ENCODE measurements around the gene ELFN1.

The ELFN1 gene

DNA sequence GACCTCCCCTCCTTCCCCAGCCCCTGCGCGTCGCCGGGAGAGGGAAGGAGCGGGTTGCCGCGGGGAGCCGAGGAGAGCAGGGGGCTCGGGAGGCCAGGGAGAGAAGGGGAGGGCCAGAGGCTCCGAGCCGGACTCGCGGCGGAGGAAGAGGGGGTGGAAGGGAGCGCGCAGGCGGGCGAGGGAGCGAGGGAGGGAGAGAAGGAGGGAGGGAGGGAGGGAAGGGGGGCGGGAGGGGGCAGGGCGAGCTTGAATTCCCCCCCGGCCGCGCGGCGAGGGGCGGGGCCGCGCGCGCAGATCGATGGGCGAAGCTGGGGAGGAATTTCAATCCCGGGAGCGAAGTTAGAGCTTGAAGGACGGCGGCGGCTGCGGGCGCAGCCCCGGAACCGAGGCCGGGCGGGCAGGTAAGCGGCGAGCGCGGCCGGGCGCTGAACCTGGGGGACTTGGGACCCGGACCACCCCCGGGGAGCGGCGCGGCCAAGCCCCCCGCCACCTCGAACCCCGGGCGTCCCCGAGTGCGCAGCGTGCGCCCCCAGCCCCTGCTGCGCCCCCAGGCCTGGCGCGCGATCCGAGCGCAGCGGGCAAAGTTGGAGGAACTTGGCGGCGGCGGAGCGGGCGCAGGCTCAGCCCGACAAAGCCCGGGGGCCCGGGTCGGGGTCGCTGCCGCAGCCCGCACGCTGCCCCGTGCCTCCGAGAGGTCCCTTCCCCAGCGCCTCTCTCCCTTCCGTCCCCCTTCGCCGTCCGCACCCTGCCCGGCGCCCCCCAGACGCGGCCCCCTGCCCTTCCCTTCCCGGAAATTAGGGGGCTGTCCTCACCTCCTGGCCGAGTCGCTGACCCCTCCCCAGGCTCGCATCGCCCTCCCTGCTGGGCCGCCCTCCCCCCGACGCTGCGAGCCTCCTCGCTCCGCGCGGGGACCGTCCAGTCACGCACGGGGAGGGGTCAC lies at the start of gene ELFN1:
Gene ELFN1 (plus strand): TSS at position 324 of the 940 bp plus-strand sequence. CDS start 74,320 bp downstream, outside the sequence.
- no peak for DNase-seq (ENCODE audit: low spot score)

DNA sequence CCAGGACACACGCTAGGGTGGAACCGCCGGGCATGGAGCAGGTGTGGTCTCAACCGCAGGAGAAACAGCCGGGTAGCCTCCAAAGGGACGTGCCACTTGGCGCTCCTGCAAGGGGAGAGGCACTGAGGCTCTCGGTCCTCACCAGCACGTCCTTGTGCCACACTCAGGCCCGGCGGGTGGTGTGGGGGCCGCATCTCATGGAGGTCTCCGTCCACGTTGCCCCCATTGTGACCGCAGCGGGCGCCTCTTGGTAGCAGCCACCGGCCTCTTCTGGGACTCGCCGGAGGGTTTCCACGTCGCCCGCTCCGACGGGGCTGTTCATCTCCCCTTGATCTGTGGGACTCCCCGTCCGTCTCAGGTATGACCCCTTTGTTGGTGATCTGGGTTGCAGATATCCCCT lies 49.2 kb upstream of the ELFN1 start:
- no peak for DNase-seq (ENCODE audit: low spot score)

DNA sequence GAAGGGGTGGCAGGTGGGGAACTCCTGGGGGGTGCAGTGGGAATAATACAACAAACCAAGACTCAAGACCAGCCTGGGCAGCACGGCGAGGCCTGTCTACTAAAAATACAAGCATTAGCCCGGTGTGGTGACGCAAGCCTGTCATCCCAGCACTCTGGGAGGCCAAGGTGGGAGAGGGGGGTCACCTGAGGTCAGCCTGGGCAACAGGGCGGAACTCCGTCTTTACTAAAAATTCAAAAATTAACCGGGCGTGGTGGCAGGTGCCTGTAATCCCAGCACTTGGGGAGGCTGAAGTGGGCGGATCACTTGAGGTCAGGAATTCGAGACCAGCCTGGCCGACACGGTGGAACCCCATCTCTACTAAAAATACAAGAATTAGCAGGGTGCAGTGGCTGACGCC lies 48.4 kb upstream of the ELFN1 start:
- DNase-seq (ENCODE audit: low spot score): no peak

DNA sequence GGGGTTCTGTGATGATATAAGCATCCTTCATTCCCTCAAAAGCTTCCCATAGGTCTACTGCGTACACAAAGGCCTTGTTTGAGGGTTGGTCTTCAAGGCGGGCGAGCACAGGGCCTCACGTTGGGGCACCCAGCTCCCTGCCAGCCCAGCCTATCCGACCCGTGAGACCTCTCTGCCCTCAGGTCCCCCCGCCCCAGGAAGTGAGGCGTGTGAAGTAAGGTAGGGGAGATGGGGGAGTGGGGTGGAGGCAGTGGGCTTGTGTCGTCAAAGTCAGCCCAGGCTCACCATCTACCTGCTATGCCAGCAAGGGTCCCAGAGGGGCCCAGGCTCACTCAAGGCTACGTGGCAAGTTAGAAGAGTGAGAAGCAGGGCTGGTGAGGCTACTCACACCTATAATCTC lies 47.6 kb upstream of the ELFN1 start:
- no peak for DNase-seq (ENCODE audit: low spot score)

DNA sequence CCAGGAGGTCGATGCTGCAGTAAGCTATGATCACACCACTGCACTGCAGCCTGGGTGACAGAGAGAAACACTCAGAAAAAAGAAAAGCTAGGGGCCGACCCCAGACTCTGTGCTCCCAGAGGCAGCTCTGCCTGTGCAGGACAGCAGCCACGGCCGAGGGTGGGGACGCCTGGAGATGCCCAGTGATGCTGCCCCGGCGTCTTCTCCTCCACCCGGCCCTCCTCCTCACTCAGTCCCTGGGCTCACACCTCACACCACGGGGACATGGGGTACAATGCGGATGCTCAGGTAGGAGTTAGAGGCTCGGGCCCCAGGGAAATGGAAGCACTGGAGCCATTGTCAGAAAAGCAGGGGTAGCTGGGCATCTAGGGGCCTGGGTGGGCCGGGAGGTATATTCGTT lies 46.3 kb upstream of the ELFN1 start:
- no peak for DNase-seq (ENCODE audit: low spot score)

DNA sequence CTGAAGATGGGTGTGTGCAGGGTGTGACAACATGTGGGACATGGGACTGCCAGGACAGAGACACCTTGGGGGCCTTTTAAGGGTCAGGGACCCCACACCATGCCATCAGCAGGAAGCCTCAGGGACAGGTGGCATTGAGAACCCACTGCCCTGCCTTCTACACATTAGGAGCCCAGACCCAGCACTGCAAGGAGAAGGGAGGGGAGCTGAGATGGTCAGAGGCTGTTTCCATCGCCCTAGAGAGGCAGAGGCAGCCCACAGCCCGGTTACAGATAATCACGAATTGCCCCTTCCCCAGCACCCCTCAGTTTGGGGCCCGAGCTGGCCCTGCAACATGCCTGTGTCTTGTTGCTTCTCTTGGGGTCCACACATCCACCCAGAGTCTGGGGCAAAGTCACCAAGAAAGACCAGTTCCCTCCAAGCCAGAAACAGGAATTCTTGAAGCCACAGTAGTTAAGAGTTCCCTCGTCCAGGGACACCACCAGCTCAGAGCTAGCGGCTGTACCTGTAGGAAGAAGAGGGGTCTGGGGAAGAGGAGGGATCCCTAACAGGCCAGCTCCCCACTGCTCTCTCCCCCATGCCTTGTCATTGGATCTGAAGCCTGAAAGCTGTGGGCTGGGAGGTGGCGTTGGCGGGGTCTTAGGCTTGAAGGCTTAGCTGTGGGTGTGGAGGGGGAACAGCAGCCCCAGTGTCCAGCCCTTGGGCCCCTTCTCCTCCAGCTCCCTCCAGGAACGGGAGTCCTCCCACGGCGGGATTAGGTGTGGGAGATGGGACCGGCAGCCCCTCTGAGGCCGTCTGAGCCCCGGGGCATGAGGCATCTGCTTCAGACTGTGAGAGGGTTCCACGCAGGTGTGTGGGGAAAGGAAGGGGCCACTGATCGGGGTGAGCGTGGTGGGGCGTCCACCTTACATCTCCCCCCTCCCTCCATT lies 44.8 kb upstream of the ELFN1 start:
- DNase-seq (ENCODE audit: low spot score): no peak

DNA sequence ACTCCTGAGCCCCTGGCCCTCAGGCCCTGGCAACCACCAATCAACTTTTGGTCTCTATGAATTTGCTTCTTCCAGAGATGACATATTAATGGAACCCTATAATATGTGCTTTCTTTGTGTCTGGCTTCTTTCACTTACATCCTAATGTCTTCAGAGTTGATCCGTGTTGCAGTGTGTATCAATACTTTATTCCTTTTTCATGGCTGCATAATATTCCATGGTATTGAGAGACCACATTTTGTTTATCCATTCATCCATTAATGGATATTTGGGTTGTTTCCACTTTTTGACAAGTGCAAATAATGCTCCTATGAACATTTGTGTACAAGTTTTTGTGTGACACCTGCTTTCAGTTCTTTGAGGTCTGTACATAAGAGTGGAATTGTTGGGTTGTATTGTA lies 43.3 kb upstream of the ELFN1 start:
- no peak for DNase-seq (ENCODE audit: low spot score)

DNA sequence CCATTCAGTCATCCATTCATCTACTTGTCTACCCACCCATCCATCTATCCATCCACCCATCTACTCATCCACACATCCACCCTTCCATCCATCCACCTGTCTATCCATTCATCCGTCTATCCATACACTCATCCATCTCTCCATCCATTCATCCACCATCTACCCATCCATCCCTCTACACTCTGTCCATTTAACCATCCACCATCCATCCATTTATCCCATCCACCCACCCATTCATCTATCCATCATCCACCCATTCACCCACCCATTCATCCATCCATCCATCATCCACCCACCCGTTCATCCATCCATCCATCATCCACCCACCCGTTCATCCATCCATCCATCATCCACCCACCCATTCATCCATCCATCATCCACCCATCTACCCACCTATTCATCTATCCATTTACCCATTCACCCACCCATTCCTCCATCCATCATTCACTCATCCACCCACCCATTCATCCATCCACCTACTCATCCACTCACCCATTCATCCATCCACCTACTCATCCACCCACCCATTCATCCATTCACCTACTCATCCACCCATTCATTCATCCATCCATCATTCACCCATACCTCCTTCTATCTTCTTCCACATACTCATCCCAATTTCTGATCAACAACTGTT lies 39.3 kb upstream of the ELFN1 start:
- no peak for DNase-seq (ENCODE audit: low spot score)

DNA sequence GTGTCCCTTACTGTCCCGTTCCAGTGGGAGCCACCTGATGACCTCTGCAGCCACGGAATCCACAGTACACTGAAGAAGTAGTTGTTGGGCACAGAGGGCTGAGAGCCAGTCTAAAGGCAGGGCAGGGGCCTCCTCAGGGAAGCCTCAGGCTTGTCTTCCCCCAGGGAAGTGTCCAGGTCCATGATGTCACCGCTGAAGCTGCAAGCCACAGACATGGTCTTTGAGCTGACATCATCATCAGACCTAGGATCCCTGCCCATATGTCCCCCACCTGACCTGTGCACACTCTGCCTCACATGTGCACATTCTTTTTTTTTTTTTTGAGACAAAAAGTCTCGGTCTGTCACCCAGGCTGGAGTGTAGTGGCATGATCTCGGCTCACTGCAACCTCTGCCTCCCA lies 38.4 kb upstream of the ELFN1 start:
- no peak for DNase-seq (ENCODE audit: low spot score)

DNA sequence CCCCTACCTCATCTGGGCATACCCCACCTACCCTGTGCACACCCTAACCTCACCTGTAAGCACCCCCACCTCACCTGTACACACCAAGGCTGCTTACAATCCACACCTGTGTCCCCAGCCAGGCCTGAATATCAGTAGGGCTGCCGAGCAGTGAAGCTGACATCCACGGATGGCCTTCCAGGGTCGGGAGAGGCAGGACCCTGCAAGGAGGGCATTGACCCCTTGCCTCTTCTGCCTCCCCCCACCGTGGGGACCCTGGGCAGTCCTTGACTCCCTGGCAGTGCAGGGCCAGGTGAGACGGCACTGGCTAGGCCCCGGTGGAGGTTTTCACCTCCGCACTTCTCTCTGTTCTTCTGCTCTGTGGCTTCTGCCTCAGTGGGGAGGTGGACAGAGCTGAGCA lies 37.6 kb upstream of the ELFN1 start:
- no peak for DNase-seq (ENCODE audit: low spot score)

DNA sequence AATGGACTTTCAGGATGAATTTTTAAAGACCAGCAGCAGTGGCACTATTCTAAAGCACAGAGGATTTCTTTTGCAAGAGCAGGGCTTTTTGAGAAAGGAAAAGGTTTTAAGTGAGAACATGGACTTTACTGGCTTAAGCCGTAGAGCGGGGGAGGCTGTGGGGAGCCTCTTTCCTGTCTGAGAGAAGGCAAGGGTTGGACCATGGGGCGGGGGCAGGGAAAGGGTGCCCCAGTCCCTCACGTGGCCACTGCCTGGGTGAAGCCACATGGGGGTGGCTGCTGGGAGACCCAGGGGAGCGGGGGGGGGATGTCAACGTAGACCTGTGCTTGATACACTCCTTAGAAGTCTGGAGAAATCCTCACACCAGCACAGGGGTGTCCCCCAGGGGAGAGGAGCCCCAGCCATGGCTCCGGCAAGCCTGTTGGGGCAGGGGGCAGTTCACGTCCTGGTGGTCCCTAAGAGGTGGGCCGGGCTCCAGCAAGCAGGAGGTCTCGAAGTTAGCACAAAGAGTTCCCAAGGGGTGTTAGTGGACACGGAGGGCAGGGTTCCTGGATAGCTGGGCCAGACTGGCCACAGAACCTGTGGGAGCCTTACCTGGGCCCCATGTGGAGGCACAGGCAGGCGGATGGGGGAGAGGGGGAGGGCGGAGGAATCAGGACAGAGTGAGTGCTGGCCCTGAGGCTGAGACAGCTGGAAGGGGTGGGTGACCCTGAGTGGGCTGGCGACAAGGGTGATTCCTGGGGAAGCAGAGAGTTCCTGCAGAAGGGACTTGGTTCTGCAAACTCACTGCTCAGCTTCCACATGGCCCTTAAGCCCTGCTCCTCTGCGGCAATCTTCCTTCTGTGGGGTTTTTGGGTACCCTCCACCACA lies 36.9 kb upstream of the ELFN1 start:
- DNase-seq (ENCODE audit: low spot score): no peak

DNA sequence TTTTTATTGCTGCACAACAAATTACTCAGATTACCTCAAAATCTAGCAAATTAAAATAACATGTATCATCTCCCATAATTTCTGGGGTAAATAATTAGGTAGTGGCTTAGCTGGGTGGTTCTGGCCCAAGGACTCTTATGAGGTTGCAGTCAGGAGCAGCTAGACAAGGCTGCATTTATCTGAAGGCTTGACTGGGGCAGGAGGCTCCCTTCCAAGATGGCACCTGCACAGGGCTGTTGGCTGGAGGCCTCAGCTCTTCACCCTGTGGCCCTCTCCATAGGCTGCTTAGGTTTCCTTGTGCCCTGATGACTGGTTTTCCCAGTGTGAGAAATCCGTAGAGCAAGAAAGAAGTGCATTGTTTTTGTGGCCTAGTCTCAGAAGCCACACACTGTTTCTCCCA lies 34.7 kb upstream of the ELFN1 start:
- no peak for DNase-seq (ENCODE audit: low spot score)

DNA sequence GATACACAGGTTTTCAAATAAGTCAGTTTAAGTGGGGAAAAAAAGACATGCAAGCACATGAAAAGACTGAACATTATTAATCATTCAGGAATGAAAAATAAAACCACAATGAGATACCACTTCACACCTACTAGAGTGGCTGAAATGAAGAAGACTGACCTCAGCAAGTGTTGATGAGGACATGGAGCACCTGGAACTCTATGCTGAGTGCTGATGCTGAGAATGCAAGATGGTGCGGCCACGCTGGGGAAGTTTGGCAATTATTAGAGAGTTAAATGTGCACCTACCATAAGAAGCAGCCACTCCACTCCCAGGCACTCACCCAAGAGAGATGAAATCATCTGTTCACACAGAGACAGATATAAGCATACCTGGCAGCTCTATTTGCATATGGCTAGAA lies 32.9 kb upstream of the ELFN1 start:
- no peak for DNase-seq (ENCODE audit: low spot score)

DNA sequence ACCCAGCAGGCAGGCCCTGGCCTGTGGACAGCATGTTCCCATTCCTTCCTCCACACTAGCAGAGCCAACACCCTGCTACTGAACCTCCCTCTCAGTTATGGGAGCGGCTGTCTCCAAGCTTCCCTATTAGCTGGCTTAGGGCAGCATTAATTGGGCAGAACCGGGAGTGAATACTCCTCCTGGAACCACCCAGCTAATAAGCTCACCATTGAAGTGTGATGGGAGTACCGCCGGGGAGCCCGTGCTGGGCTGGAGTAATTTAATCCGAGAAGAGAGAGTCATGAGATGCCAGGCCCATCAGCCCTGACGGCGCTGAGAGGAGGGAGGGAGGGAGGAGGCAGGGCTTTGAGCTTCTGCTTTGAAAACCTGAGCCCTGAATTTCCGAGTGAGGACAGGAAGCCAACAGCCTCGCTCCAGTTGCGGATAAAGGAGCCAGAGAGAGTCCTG lies 31.8 kb upstream of the ELFN1 start:
- no peak for DNase-seq (ENCODE audit: low spot score)

DNA sequence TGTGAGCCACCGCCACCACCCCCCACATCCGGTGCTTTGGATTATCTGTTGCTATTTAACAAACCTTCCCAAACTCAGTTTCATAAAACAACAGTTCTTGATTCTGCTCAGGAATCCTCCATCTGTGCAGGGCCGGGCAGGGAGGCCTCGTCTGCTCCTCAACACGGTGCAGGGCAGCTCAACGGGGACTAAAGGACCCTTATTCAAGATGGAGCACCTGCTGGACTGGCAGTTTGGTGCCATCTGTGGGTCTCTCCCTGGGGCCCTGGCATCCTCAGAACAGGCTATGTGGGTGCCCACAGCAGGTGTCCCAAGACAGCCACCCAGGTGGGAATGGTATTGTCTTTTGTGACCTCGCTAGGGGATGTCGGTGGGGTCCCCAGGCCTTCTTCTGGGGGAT lies 31.0 kb upstream of the ELFN1 start:
- DNase-seq (ENCODE audit: low spot score): no peak

DNA sequence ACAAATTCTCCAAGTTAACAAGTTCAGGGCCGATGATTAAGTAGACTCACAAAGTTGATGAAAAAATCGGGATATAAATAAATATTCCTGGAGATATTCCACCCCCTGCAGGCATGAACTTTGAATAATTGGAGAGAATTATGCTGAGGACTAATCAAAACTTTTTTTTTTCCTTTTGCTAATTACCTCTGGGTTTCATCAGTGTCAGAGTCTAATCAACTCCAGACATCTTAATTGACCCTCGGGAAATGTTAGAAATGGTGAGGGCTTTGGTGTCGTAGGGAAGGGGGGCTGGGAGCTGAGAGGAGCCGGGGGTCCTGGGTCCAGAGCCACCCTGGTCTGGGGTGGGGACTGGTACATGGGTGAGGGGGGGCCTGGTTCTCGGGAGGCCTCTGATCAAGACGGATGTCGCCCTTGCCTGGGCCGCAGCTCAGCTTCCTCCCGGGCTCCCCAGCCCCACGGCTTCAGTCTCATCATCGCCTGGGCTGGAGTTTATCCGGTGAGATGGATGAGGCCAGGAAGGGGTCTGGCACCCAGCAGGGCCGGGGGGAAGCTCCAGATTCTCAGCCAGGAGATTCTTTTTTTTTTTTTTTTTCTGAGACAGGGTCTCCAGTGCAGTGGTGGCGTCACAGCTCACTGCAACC lies 30.4 kb upstream of the ELFN1 start:
- no peak for DNase-seq (ENCODE audit: low spot score)

DNA sequence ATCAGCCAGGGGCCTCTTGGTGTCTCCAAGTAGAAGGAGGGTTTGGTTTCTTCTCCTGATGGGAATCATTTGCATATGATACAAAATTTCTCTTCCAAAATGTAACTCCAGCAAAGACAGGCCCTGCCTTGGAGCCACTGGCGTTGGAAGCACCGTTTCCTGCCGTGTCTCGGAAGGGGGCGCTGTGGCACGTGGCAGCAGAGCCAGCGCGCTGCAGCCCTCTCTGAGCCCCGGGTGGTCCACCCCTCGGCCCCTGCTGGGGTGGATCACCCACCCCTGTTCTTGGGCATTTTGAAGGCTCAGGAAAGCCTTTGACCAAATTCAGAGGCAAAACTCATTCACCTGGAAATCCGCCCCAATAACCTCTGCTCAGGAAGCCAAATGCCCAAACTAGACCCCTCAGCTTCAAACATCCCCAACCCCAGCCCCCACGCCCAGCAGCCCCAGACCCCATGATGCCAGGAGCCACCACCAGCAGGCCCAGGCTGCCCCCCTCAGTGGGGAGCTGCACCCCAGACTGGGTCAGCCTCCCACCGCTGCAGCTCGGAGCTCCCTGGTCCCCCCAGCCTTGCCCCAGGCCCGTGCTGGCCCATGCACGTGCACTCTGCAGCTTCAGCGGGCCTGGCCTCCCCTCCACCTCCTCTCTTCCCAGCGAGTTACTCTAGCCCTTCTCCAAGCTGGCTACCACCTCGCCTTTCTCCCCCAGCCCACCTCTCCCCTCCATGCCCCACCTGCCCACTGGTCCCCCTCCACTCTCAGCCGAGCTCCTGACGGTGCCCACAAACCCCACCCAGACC lies 29.5 kb upstream of the ELFN1 start:
- DNase-seq (ENCODE audit: low spot score): no peak

DNA sequence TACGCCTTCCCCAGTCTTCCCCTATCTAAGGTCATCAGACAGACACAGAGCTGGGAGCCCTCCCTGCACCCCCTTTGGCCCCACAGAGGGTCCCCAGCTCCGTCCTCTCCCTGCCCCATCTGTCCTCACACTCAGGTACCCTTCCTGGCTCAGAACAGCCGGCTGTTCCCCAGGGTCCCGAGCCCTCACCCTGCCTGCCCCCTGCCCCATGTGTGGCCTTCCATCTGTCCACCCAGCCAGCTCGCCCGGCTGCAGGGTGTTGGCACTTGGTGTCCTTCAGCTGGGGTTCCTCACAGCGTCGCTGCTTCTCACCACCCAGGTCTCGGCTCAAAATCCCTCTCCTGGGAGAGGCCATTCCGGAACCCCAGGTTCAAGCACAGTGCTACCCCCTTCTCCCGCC lies 28.9 kb upstream of the ELFN1 start:
- DNase-seq (ENCODE audit: low spot score): no peak

DNA sequence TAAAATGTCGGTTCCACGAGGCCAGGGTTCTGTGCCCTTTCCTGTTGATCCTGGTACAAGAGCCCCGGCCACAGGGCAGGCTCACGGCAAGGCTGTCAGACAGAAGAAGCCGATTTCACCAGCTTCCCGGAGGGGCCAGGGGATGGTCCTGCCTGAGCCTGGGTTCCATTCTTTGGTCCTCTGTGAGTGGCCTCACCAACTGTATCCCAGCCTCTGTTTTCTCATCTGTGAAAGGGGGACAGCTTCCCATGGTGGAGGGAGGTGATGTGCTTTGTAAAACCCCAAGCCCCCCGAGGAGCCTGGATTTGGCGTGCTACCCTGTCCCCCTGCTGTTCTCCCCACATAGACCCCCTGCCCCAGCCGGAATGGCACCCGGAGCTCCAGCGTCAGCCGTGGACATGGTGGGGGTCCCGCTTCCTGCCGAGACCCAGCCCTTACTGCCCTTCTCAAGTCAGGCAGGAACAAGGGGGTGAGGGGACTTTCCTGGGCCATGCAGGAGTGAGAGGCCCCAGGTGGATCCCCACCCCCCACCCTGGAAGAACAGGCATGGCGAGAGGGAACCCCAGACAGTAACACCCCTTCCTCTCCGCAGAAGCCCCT lies 28.3 kb upstream of the ELFN1 start:
- no peak for DNase-seq (ENCODE audit: low spot score)

DNA sequence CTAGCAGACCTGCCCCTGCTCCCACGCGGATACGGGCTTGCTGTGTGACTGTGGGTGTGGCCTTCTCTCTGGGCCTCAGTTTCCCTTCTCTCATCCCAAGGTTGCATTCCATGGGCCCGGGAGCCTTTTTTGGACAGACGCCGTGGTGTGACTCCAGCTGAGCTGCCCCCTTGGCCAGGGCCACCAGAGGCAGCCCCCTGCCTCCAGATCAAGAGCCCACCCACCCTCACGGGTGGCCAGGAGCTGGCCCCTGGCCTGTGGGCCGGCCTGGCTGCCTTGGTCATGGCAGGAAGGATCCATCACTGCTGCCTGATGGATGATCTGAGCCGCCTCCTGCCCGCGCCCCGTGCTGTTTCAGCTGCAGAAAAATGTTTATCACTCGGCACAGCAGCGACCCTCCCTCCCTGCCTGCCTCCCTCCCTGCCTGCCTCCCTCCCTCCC lies 27.8 kb upstream of the ELFN1 start:
- no peak for DNase-seq (ENCODE audit: low spot score)
